ENCODE measurements around the gene RAB31. TPM values are rescaled to one million over a fixed set of nuclear protein-coding genes. Genes with fewer than 3 reads are reported as not detected.

Gene RAB31
- total and polyA plus RNA-seq, 2 of the 13 experiments (the other 11 are each of a cell fraction or from before 2014, with no cell fraction given), result 1.1 to 1.7 TPM

GRCh38 chr18:9869715-9870430 is 161.8 kb downstream of the RAB31 start (continued):
- no peak for TF ChIP-seq SMYD3 (CRISPR knock-in tag; IDR thresholded peaks at IDR 0.05)
- no peak for TF ChIP-seq ZNF670 (CRISPR knock-in tag; IDR thresholded peaks at IDR 0.05; ENCODE audit: borderline replicate concordance)
- TF ChIP-seq, protein P1, sequence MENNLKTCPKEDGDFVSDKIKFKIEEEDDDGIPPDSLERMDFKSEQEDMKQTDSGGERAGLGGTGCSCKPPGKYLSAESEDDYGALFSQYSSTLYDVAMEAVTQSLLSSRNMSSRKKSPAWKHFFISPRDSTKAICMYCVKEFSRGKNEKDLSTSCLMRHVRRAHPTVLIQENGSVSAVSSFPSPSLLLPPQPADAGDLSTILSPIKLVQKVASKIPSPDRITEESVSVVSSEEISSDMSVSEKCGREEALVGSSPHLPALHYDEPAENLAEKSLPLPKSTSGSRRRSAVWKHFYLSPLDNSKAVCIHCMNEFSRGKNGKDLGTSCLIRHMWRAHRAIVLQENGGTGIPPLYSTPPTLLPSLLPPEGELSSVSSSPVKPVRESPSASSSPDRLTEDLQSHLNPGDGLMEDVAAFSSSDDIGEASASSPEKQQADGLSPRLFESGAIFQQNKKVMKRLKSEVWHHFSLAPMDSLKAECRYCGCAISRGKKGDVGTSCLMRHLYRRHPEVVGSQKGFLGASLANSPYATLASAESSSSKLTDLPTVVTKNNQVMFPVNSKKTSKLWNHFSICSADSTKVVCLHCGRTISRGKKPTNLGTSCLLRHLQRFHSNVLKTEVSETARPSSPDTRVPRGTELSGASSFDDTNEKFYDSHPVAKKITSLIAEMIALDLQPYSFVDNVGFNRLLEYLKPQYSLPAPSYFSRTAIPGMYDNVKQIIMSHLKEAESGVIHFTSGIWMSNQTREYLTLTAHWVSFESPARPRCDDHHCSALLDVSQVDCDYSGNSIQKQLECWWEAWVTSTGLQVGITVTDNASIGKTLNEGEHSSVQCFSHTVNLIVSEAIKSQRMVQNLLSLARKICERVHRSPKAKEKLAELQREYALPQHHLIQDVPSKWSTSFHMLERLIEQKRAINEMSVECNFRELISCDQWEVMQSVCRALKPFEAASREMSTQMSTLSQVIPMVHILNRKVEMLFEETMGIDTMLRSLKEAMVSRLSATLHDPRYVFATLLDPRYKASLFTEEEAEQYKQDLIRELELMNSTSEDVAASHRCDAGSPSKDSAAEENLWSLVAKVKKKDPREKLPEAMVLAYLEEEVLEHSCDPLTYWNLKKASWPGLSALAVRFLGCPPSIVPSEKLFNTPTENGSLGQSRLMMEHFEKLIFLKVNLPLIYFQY (CRISPR knock-in tag; IDR thresholded peaks at IDR 0.05; ENCODE audit: borderline replicate concordance), result no peak
- no peak for TF ChIP-seq KAT2B (IDR thresholded peaks at IDR 0.05; ENCODE audit: borderline replicate concordance, low read depth, low read length)
- TF ChIP-seq ZFP91 (CRISPR knock-in tag; IDR thresholded peaks at IDR 0.05; ENCODE audit: borderline replicate concordance), result peak; percentile 91
- no peak for TF ChIP-seq NFKB2 (CRISPR knock-in tag; IDR thresholded peaks at IDR 0.05; ENCODE audit: borderline replicate concordance)
- no peak for TF ChIP-seq ZNF577 (CRISPR knock-in tag; IDR thresholded peaks at IDR 0.05; ENCODE audit: borderline replicate concordance, low read depth)
- TF ChIP-seq FOXJ3 (CRISPR knock-in tag; IDR thresholded peaks at IDR 0.05; ENCODE audit: borderline replicate concordance), result no peak; the same call in 1 of the 2 replicates
- no peak for TF ChIP-seq ZNF672 (CRISPR knock-in tag; IDR thresholded peaks at IDR 0.05)
- no peak for TF ChIP-seq ZNF235 (CRISPR knock-in tag; IDR thresholded peaks at IDR 0.05; ENCODE audit: borderline replicate concordance)
- TF ChIP-seq NRL (CRISPR knock-in tag; IDR thresholded peaks at IDR 0.05; ENCODE audit: borderline replicate concordance), result no peak
- no peak for TF ChIP-seq HOXD1 (CRISPR knock-in tag; IDR thresholded peaks at IDR 0.05)
- 0 out of 2 replicates have a peak, but pooled peaks have one; percentile 20 for TF ChIP-seq MIER2 (CRISPR knock-in tag; IDR thresholded peaks at IDR 0.05)
- TF ChIP-seq SRSF4 (IDR thresholded peaks at IDR 0.05; ENCODE audit: low read depth, low read length, poor library complexity, severe bottlenecking), result no peak
- TF ChIP-seq, protein P2, sequence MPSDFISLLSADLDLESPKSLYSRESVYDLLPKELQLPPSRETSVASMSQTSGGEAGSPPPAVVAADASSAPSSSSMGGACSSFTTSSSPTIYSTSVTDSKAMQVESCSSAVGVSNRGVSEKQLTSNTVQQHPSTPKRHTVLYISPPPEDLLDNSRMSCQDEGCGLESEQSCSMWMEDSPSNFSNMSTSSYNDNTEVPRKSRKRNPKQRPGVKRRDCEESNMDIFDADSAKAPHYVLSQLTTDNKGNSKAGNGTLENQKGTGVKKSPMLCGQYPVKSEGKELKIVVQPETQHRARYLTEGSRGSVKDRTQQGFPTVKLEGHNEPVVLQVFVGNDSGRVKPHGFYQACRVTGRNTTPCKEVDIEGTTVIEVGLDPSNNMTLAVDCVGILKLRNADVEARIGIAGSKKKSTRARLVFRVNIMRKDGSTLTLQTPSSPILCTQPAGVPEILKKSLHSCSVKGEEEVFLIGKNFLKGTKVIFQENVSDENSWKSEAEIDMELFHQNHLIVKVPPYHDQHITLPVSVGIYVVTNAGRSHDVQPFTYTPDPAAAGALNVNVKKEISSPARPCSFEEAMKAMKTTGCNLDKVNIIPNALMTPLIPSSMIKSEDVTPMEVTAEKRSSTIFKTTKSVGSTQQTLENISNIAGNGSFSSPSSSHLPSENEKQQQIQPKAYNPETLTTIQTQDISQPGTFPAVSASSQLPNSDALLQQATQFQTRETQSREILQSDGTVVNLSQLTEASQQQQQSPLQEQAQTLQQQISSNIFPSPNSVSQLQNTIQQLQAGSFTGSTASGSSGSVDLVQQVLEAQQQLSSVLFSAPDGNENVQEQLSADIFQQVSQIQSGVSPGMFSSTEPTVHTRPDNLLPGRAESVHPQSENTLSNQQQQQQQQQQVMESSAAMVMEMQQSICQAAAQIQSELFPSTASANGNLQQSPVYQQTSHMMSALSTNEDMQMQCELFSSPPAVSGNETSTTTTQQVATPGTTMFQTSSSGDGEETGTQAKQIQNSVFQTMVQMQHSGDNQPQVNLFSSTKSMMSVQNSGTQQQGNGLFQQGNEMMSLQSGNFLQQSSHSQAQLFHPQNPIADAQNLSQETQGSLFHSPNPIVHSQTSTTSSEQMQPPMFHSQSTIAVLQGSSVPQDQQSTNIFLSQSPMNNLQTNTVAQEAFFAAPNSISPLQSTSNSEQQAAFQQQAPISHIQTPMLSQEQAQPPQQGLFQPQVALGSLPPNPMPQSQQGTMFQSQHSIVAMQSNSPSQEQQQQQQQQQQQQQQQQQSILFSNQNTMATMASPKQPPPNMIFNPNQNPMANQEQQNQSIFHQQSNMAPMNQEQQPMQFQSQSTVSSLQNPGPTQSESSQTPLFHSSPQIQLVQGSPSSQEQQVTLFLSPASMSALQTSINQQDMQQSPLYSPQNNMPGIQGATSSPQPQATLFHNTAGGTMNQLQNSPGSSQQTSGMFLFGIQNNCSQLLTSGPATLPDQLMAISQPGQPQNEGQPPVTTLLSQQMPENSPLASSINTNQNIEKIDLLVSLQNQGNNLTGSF (CRISPR knock-in tag; IDR thresholded peaks at IDR 0.05), result no peak
- TF ChIP-seq ESRRA (CRISPR knock-in tag; IDR thresholded peaks at IDR 0.05; ENCODE audit: low read depth), result peak; percentile 79; the same call in 1 of the 2 replicates
- no peak for TF ChIP-seq SATB2 (CRISPR knock-in tag; IDR thresholded peaks at IDR 0.05)
- TF ChIP-seq, protein P3, sequence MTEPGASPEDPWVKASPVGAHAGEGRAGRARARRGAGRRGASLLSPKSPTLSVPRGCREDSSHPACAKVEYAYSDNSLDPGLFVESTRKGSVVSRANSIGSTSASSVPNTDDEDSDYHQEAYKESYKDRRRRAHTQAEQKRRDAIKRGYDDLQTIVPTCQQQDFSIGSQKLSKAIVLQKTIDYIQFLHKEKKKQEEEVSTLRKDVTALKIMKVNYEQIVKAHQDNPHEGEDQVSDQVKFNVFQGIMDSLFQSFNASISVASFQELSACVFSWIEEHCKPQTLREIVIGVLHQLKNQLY (CRISPR knock-in tag; IDR thresholded peaks at IDR 0.05), result peak; percentile 47; the same call in 1 of the 2 replicates
